HG03565 (cell line): ENCODE measurements around the gene KIR2DL1.
"Not testable (repeated sequence)": the region's sequence is repeated elsewhere in the genome, so short reads cannot be mapped to it uniquely, and the experiment has no call there.

Source experiments
- ATAC-seq: cut with Tn5 transposase; IDR thresholded peaks from one replicate; pipeline ENCODE4 v1.9.1; 2021; ENCODE audit warnings: mild to moderate bottlenecking, moderate library complexity; ENCODE audit not compliant: unreplicated experiment

Gene KIR2DL1

DNA sequence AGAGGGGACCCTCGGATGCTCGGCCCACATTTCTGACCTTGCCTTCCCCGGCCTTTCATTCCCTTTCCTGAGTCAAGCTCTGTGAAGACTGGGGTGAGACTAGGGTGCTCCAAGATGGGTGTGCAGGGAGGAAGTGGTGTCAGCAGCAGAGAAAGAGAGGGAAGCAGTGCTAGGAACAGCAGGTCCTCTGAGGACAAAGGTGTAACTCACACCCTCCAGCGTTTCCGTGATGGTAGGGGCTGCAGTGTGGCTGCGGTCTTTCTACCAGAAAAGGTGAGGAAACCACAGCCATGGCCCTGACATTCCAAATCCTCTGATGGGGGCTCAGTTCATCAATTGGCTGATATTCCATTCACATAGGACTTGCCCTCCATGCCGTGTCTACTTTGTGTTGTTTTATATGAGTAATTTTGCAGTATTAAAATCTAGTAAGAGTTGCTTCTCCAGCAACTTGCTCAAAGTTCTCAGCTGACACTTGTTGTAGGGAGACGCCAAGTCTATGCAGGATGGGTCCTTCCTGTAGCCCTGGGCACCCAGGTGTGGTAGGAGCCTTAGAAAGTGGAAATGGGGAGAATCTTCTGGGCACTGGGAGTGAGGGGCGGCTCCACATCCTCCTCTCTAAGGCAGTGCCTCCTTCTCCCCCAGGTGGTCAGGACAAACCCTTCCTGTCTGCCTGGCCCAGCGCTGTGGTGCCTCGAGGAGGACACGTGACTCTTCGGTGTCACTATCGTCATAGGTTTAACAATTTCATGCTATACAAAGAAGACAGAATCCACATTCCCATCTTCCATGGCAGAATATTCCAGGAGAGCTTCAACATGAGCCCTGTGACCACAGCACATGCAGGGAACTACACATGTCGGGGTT is 48.3 kb downstream of the KIR2DL1 start:
- ATAC-seq: no peak

DNA sequence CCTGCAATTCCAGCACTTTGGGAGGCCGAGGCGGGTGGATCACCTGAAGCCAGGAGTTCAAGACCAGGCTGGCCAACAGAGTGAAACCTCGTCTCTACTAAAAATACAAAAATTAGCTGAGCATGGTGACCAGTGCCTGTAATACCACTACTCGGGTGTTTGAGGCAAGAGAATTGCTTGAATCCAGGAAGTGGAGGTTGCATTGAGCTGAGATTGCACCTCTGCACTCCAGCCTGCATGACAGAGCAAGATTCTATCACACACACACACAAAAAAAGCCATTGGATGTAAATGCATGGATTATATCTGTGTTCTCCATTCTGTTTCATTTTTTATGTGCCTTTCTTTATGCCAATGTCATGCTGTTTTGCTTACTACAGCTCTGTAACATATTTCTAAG is 54.8 kb downstream of the KIR2DL1 start:
- ATAC-seq: not testable (repeated sequence)

DNA sequence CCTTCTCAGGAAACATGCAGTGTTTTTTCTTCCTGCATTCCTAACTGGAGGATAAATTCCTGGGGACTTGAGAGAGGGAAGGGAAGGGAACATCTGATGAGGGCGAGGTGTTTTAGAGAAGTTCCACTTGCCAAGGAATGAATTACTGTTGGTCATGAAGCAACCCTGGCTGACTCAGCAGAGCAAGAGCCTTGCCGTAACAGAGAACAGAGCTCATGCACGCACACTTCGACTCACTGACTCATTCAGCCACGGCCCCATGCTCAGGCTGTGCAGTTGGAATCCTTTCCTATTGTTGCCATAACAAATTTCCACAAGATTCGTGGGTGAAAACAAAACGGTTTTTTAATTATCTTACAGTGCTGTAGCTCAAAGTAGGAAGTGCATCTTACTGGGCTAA is 55.7 kb downstream of the KIR2DL1 start:
- not testable (repeated sequence) for ATAC-seq

DNA sequence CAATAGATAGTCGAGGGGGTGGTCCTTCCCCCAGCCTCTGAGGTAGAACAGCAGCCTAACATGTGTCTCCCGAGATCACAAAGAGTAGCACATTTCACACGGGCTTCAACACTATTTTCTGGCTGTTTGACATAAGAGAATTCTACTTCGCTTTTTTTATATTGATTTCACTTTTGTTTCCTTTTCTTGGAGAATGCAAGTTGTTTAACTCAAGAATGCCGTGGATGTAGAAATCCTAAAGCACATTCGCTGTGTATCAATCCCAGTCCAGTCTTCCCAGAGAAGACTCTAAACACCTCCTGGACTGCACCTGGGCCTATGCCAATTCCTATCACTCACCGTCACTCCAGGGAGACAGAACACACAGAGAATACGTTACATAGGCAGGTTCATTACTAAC is 58.5 kb downstream of the KIR2DL1 start:
- not testable (repeated sequence) for ATAC-seq

DNA sequence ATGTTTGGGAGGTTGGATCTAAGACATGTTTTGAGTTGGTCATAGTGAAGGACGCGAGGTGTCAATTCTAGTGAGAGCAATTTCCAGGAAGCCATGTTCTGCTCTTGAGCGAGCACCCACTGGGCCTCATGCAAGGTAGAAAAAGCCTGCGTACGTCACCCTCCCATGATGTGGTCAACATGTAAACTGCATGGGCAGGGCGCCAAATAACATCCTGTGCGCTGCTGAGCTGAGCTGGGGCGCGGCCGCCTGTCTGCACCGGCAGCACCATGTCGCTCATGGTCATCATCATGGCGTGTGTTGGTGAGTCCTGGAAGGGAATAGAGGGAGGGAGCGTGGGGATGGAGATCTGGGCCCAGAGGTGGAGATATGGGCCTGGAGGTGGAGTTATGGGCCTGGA is 62.9 kb downstream of the KIR2DL1 start, which contains the start of gene KIR2DS4:
KIR2DS4 (plus strand) TSS at position 181 of the 400 bp plus-strand sequence.
- ATAC-seq: not testable (repeated sequence)
